Hepatocyte (in vitro differentiated cells): ENCODE measurements around the gene CHD6.

ENCODE experiments used
- EZH2 ChIP-seq: fragments of 200-600 bp; sonication (generic); IDR thresholded peaks from 2 replicates; pipeline ENCODE4 v1.6.1; 2016; ENCODE audit warnings: antibody characterized with exemption, mild to moderate bottlenecking, borderline replicate concordance
- TF ChIP-seq, protein P1 (sequence below): fragments of 200-600 bp; sonication (generic); IDR thresholded peaks from 2 replicates; pipeline ENCODE4 v1.5.1; 2016; ENCODE audit warnings: antibody characterized with exemption, mild to moderate bottlenecking; ENCODE audit not compliant: poor library complexity

- TF ChIP-seq, protein P1, sequence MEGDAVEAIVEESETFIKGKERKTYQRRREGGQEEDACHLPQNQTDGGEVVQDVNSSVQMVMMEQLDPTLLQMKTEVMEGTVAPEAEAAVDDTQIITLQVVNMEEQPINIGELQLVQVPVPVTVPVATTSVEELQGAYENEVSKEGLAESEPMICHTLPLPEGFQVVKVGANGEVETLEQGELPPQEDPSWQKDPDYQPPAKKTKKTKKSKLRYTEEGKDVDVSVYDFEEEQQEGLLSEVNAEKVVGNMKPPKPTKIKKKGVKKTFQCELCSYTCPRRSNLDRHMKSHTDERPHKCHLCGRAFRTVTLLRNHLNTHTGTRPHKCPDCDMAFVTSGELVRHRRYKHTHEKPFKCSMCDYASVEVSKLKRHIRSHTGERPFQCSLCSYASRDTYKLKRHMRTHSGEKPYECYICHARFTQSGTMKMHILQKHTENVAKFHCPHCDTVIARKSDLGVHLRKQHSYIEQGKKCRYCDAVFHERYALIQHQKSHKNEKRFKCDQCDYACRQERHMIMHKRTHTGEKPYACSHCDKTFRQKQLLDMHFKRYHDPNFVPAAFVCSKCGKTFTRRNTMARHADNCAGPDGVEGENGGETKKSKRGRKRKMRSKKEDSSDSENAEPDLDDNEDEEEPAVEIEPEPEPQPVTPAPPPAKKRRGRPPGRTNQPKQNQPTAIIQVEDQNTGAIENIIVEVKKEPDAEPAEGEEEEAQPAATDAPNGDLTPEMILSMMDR: no peak
- no peak for TF ChIP-seq EZH2
Measured at GRCh38 chr20:41621421-41621820, 3.2 kb upstream of the CHD6 start.
